Measurements from ENCODE around the gene COL2A1. TPM values are rescaled to one million over a fixed set of nuclear protein-coding genes. Genes with fewer than 3 reads are reported as not detected.

The COL2A1 gene
- polyA plus RNA-seq, 1 donor (not counting 4 experiments of a cell fraction or from before 2014, with no cell fraction given), result 0.03 TPM

DNA sequence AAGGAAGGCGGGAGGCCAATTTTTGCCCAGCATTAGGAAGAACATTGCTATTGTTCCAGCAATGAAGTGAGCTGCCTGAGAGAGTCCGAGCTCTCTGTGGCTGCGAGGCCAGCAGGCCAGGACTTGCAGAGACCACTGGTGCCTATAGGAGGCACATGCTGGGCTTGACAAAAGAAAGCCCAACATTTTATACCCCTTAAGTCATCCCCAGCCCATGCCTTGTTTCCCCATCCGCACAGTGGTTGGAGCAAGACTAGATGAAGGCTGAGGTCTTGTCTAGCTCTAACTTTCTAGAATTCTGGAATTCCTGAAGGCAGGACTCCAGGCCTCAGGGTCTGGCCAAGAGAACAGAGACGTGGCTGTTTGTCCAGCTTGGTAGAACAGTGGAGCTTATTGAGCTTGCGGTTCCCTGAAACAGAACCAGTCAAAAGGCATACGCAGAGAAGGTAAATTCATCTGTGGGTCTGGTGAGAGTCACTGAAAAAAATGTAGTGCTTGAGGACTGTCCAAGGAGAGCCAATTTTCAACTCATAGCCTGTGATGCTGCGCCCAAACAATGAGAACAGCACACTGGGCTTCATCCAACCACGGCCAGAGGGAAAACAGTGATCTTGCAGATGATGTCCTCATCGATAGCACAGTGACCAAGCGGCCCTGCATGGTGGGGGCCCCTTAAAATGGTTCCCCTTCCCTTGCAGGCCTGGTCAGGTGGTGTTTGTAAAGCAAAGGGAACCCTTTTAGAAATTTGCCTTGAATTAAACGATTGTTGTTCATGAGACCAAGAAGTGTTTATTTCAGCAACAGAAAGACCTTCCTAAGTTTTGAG lies 27.1 kb upstream of the COL2A1 start:
- DNase-seq (ENCODE audit: low read depth, low spot score) (no peak), FAIRE-seq (no peak)
- no peaks in the 10 kb centered on the region for H3K9me1 ChIP-seq (ENCODE audit: control insufficient read depth, extremely low read depth, insufficient read depth, low read length)
- H3K4me1 ChIP-seq (ENCODE audit: control insufficient read depth, extremely low read depth, insufficient read depth, low read length), result peaks cover 3% of the 10 kb centered on the region
- no peaks in the 10 kb centered on the region for H3K9me3 ChIP-seq (ENCODE audit: control insufficient read depth, low read depth, low read length)
- TF ChIP-seq, protein P1, sequence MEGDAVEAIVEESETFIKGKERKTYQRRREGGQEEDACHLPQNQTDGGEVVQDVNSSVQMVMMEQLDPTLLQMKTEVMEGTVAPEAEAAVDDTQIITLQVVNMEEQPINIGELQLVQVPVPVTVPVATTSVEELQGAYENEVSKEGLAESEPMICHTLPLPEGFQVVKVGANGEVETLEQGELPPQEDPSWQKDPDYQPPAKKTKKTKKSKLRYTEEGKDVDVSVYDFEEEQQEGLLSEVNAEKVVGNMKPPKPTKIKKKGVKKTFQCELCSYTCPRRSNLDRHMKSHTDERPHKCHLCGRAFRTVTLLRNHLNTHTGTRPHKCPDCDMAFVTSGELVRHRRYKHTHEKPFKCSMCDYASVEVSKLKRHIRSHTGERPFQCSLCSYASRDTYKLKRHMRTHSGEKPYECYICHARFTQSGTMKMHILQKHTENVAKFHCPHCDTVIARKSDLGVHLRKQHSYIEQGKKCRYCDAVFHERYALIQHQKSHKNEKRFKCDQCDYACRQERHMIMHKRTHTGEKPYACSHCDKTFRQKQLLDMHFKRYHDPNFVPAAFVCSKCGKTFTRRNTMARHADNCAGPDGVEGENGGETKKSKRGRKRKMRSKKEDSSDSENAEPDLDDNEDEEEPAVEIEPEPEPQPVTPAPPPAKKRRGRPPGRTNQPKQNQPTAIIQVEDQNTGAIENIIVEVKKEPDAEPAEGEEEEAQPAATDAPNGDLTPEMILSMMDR (optimal IDR thresholded peaks at IDR 0.05 in 1 of 3, IDR thresholded peaks at IDR 0.05 in 1 of 3, conservative IDR thresholded peaks at IDR 0.05 in 1 of 3; ENCODE audit: extremely low read depth in 1 of 3, insufficient read depth in 2 of 3, low read length in 3 of 3), result no peak
- TF ChIP-seq EZH2 (IDR thresholded peaks at IDR 0.05; ENCODE audit: low read length), result no peak
- H3K4me3 ChIP-seq (ENCODE audit: control insufficient read depth in 2 of 3, extremely low read depth in 1 of 3, insufficient read depth in 2 of 3, low read depth in 1 of 3, low read length in 3 of 3), result no peak overlapping the region
- no peaks in the 10 kb centered on the region for H3K27me3 ChIP-seq (ENCODE audit: control insufficient read depth, extremely low read depth, insufficient read depth, low read length)
- H3K27ac ChIP-seq (ENCODE audit: control insufficient read depth, insufficient read depth, low read length), result no peak overlapping the region
- no peak overlapping the region for H3K4me2 ChIP-seq (ENCODE audit: control insufficient read depth, extremely low read depth, insufficient read depth, low read depth, low read length)
- no peaks in the 10 kb centered on the region for H4K20me1 ChIP-seq (ENCODE audit: control insufficient read depth, extremely low read depth, insufficient read depth, low read length)
- H3K36me3 ChIP-seq (ENCODE audit: control insufficient read depth in 2 of 2, extremely low read depth in 1 of 2, insufficient read depth in 2 of 2, low read length in 2 of 2), result no peaks in the 10 kb centered on the region
- H3K9ac ChIP-seq (ENCODE audit: control insufficient read depth, extremely low read depth, insufficient read depth, low read length), result no peak overlapping the region
- no peak overlapping the region for H2AFZ ChIP-seq (ENCODE audit: control insufficient read depth, low read length)
- H3K79me2 ChIP-seq (ENCODE audit: control insufficient read depth, insufficient read depth, low read length), result no peaks in the 10 kb centered on the region
- dilution Hi-C loops (cut with MboI; ENCODE audit: extremely low pct_ligation_motif_present, low sequenced_read_pairs), result no loop called here

DNA sequence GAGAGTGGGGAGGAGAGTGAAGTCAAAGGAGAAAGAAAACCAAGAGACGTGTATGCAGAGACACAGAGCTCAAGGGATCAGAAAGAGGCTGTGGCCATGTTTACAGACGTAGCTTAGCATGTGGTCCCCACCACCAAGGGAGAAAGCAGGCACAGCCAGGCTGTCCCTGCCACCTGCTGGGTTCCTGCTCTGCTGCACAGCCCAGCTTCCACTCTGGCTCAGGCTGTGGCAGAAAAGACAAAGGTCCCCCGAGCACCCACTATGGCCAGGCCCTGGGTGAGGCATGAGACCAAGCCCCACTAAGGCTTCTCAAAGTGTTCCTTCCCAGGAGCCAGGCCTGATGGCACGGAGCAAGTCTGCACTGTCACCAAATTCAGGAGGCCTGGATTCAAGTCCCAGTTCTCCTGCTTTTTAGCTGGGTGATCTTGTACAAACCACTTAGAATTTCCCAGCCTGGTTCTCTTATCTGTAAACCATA lies 25.9 kb upstream of the COL2A1 start:
- H3K9ac ChIP-seq (ENCODE audit: control insufficient read depth, extremely low read depth, insufficient read depth, low read length), result no peak overlapping the region
- TF ChIP-seq EZH2 (IDR thresholded peaks at IDR 0.05; ENCODE audit: low read length), result no peak
- TF ChIP-seq, protein P1 (optimal IDR thresholded peaks at IDR 0.05 in 1 of 3, IDR thresholded peaks at IDR 0.05 in 1 of 3, conservative IDR thresholded peaks at IDR 0.05 in 1 of 3; ENCODE audit: extremely low read depth in 1 of 3, insufficient read depth in 2 of 3, low read length in 3 of 3), result no peak
- FAIRE-seq, result no peak
- no peaks in the 10 kb centered on the region for H4K20me1 ChIP-seq (ENCODE audit: control insufficient read depth, extremely low read depth, insufficient read depth, low read length)
- no peaks in the 10 kb centered on the region for H3K9me3 ChIP-seq (ENCODE audit: control insufficient read depth, low read depth, low read length)
- H3K36me3 ChIP-seq (ENCODE audit: control insufficient read depth in 2 of 2, extremely low read depth in 1 of 2, insufficient read depth in 2 of 2, low read length in 2 of 2), result no peaks in the 10 kb centered on the region
- no peak overlapping the region for H2AFZ ChIP-seq (ENCODE audit: control insufficient read depth, low read length)
- H3K4me1 ChIP-seq (ENCODE audit: control insufficient read depth, extremely low read depth, insufficient read depth, low read length), result peaks cover 3% of the 10 kb centered on the region
- no peaks in the 10 kb centered on the region for H3K79me2 ChIP-seq (ENCODE audit: control insufficient read depth, insufficient read depth, low read length)
- DNase-seq (ENCODE audit: low read depth, low spot score), result no peak
- no peaks in the 10 kb centered on the region for H3K9me1 ChIP-seq (ENCODE audit: control insufficient read depth, extremely low read depth, insufficient read depth, low read length)
- H3K4me3 ChIP-seq (ENCODE audit: control insufficient read depth in 2 of 3, extremely low read depth in 1 of 3, insufficient read depth in 2 of 3, low read depth in 1 of 3, low read length in 3 of 3), result no peak overlapping the region
- no peak overlapping the region for H3K4me2 ChIP-seq (ENCODE audit: control insufficient read depth, extremely low read depth, insufficient read depth, low read depth, low read length)
- H3K27ac ChIP-seq (ENCODE audit: control insufficient read depth, insufficient read depth, low read length), result no peak overlapping the region
- H3K27me3 ChIP-seq (ENCODE audit: control insufficient read depth, extremely low read depth, insufficient read depth, low read length), result no peaks in the 10 kb centered on the region
- dilution Hi-C loops (cut with MboI; ENCODE audit: extremely low pct_ligation_motif_present, low sequenced_read_pairs), result no loop called here

Data from keratinocyte (primary cell).